Measurements from ENCODE around the gene HS3ST5.
"Not testable (repeated sequence)": the region's sequence is repeated elsewhere in the genome, so short reads cannot be mapped to it uniquely, and the experiment has no call there.

HS3ST5 gene

DNA sequence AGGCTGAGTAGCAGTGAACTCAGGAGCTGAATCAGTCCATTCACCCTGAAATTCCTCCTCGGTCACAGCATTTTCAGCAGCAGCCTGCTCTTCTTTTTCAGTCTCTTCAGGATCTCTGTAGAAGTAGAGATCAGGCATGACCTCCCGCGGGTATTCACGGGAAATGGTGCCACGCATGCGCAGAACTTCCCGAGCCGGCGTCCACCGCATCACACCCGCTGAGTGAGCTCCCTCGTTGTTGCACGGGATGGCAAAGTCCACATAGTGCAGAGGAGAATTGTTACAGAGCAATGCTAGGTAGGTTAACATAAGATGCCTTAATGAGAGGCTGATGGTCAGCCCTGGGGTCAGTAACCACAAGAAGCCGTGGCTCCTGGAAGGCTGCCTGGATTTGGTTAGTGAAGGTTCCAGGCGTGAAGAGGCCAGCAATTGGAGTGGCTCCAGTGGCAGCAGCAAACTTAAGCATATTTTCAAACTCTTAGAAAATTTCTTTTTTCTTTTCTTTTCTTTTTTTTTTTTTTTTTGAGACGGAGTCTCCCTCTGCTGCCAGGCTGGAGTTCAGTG lies 258.4 kb downstream of the HS3ST5 start:
- DNase-seq, result no peak

DNA sequence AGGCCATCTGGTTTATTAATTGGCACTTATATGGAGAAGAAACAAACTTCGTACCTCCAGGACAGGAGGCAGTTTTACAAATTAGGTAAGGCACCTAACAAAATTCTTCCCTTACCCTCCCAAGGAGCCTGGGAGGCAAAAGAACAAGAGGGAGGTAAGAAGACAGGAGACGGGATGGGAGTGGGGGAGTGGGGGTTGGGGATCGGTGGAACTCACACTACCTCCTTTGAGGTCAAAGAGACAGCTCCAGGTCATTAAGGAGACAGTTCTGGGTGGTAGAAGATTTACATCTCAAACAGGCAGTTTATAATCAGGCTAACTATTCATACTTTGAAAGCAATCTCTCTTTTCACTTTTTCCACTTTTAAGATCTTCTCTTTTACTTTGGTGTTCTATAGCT lies 259.6 kb downstream of the HS3ST5 start:
- no peak for DNase-seq

- DNase-seq, result no peak
Measured at GRCh38 chr6:114081730-114082129, 261.1 kb downstream of the HS3ST5 start.

GRCh38 chr6:114080891-114081510 lies 261.8 kb downstream of the HS3ST5 start:
- no peak for DNase-seq

- DNase-seq, result not testable (repeated sequence)
Measured at GRCh38 chr6:114080410-114080809, 262.4 kb downstream of the HS3ST5 start.

DNA sequence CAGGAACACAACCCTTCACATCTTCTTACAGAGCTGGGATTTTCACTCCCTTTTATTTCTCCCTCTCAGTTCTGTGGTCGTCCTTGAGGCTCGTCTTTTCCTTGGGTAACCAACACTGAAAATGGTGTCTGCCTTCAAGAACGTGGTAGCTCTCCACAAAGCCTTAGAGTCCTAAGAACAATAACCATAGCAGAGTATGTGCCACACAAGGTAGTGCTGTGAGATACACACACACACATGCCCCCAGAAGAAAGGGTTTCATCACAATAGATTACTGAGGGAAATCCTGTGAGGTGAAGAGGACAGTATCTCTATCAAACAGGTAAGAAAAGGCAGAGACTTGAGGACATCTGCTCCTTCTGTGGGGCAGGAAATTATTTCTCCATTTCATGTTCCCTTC lies 267.0 kb downstream of the HS3ST5 start:
- DNase-seq, result no peak

DNA sequence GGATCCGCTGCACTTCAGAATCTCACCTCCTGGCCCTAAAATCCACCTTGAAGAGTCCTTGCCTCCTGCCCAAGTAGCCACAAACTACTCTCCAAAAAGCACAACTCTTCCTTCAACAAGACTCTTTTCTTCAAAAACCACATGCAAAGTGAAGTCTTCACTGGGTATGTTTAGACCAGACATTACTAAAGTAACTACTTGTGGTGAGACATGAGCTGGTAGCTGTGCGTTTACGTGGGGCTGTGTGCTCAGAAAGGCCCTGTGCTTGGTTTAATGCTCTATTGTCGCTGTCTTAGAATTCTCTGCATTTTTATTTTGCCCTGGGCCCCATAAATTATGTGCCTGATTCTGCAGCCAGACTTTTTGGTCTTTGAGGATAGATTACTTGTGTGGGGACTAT lies 267.5 kb downstream of the HS3ST5 start:
- DNase-seq, result no peak

DNA sequence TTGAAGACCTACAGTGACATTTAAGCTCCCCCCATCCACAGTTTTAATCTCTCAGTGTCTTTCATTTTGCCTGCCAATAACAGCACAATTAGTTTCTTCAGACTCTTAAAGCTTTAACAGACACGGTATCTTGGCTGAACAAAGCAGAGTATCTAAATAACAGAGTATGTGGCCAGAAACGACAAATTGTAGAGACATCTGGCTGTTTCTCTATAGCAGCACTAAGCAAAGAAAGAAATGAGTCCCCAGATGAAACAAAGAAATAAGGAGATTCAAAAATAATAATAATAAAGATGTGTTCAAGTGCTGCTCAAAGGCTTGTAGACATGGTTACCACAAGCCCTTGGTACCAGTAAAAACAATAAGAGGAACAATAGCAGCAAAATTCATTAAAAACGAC lies 274.1 kb downstream of the HS3ST5 start:
- DNase-seq, result no peak

DNA sequence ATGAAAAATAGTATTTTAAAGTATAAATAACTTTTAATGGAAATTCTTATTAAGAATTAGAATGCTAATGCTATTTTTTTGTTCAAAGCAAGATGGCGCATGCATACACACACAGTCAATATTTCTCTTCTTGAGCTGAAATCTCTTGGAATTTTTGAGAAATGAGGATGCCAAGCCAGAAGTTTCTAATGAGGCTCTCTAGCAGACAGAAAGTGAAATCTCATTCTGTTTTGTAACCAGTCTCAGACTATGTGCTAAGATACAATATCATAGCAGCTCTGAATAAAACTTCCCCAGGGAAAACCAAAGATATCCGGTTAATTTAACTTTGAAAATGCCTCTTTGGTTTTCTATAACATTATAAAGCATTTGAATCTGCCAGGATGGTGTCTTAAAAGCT lies 274.7 kb downstream of the HS3ST5 start:
- no peak for DNase-seq

- no peak for DNase-seq
Measured at GRCh38 chr6:114064862-114065261, 278.0 kb downstream of the HS3ST5 start.

GRCh38 chr6:114063956-114064355 lies 278.9 kb downstream of the HS3ST5 start:
- DNase-seq, result no peak

GRCh38 chr6:114062199-114062598 lies 280.6 kb downstream of the HS3ST5 start:
- no peak for DNase-seq

DNA sequence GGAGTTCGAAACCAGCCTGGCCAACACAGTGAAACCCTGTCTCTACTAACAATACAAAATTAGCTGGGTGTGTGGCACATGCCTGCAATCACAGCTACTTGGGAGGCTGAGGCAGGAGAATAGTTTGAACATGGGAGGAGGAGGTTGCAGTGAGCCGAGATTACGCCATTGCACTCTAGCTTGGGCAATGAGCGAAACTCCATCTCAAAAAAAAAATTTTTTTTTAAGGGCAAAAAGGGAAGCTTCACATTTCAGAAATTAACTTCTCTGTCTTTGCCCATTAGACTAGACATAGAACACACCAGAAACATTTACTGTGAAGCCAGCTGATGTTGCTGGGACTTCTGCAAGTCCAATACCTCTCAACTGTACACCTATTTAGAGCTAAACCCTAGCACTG lies 281.1 kb downstream of the HS3ST5 start:
- DNase-seq, result no peak

DNA sequence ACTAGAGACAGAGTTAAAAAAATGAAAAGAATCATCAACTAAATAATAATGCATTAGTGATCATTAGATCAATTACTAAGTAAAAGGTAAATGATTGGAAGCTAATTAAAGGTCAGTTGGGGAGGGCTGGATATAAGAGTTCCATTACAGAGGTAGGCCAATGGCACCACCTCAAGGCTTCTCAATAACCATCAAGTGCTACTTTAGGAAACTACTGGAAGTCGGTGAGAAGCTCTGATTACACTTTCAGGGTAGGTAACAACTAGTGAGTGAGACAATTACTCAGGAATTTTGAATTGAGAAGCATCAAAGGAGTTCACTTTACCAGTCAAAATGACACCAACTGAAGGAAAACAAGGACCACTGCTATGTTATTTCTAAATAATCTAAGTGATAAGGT lies 281.7 kb downstream of the HS3ST5 start:
- DNase-seq, result no peak

DNA sequence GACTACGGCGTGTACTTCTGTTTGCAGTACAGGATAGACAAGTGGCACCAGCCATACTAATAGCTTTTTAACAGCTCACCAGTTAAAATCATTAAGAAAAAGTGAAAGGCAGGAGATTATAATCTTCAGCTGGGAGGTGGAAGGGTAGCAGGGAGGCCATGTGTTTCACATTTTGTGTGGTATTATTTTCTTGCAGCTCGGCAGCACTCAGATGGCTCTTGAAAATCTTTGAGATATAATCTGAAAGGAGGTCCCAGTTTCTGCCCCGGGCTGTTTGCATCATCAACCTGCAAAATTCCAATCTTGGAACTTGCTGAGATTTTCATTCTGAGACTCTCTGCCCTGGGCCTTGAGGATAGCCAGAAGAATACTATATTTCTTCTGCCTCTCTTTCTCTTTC lies 284.4 kb downstream of the HS3ST5 start:
- DNase-seq, result no peak

DNA sequence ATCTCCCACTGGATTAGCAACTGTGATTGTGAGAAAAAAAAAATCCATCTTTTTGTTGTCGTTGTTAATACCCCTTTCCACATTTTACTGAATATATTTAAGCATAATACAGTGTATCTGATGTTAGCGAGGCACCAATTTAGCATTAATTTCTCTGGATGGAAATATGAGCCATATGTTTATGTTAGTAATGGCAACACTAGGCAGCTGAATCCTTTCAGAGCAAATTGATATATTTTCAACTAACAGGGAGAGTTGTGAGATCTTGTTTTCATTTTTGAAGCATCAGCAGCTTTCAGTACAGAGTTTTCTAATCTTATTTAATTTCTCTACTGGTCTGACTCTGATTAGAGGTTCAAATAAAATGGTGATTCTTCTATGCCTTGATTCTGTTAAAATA lies 287.1 kb downstream of the HS3ST5 start:
- DNase-seq, result no peak

DNA sequence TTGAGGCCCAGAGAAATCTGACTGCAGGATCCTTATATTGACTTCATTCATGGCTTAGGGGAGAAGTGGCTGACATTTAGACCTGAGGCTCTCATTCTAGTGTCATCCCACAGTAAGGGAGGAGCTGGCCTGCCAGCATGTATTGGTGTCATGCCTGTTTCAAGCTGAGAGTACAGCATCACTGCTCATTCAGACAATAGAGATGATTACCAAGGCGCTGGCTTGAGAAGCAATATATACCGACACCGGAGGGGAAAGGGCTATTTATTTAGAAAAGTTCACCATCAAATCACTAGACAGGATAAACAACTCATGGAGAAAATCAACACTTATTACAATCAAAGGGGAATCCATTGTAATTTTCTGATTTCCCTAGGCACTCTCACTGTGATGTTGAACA lies 287.5 kb downstream of the HS3ST5 start:
- DNase-seq, result no peak

DNA sequence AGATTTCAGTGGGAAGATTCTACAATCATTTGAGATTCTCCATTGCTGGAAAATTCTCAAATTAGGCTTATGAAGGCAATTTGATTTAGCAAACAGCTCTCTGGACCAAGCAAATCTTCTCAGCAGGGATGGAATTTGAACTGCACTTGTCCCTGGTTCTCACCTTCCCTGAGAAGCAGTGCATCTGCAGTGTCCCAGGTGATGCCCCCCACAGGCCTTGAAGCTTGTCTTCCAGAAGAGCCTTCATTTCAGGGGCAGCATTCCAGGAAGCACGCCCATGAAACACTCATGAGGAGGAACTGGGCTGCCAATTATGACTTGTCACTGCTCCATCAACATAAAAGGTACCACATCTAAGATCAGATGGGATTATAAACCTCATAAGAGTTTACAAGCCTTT lies 289.0 kb downstream of the HS3ST5 start:
- DNase-seq, result no peak

DNA sequence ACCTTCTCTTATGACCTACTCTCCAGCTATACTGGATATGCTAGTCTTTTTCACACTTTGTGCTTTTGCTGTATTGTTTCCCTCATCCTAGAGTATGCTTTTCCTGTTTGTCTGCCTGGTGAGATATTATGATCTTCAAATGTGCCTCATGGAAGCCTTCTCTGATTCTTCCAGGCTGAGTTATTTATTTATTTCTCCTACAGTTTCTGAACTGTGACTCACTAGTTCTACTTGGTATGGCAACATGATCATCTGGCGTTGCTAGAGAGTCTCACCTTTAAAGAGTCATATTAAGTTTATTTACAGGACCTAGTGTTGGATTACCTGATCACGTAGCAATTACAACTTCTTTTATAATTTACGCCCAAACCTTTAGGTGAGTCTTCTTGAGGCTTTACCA lies 290.7 kb downstream of the HS3ST5 start:
- DNase-seq, result no peak

- no peak for DNase-seq
Measured at GRCh38 chr6:114051031-114051430, 291.8 kb downstream of the HS3ST5 start.

- no peak for DNase-seq
Measured at GRCh38 chr6:114049367-114049966, 293.4 kb downstream of the HS3ST5 start.

- DNase-seq, result not testable (repeated sequence)
Measured at GRCh38 chr6:114044566-114044965, 298.3 kb downstream of the HS3ST5 start.

- DNase-seq, result no peak
Measured at GRCh38 chr6:114042267-114043016, 300.4 kb downstream of the HS3ST5 start.

DNA sequence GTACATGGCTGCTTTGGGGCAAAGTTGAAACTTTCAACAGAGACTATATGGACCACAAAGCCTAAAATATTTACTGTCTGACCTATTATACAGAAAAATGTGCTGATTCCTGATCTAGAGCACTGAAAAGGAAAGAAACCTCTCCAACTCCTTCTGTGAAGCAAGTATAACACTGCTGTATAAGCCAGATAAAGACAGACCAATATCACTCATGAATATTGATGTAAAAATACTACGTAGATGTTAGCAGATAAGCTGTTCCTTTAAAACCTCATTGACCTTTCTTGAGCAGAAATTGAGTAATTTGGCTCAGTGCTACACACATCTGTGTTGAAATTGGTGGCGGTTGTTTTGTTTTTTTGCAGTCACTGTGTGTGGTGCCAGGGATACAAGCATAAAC lies 302.0 kb downstream of the HS3ST5 start:
- no peak for DNase-seq

All from NCI-H524 treated with DMSO at 0.1 percent for 48 hours (cell line).